ENCODE measurements around the gene SEC23B. TPM values are rescaled to one million over a fixed set of nuclear protein-coding genes. Genes with fewer than 3 reads are reported as not detected.

Gene SEC23B
- total and polyA plus RNA-seq, 2 donors (not counting 3 experiments of a cell fraction or from before 2014, with no cell fraction given), result 38.0 to 44.0 TPM

GRCh38 chr20:18585134-18585533 is 77.4 kb downstream of the SEC23B start:
- Histone ChIP-seq H3K27me3 (ENCODE audit: control insufficient read depth in 2 of 2, insufficient read depth in 2 of 2, low read length in 2 of 2) (peaks cover 4 to 7% of the 10 kb centered on the region in 2 experiments), H3K4me1 (ENCODE audit: control insufficient read depth, extremely low read depth, insufficient read depth, low read length) (peaks cover 9% of the 10 kb centered on the region), H4K20me1 (replicated peaks; ENCODE audit: control insufficient read depth, extremely low read depth, insufficient read depth, low read length) (no peaks in the 10 kb centered on the region), H3K9me3 (replicated peaks; ENCODE audit: control insufficient read depth, insufficient read depth, low read length) (no peaks in the 10 kb centered on the region), H3K36me3 (ENCODE audit: control insufficient read depth in 2 of 2, extremely low read depth in 1 of 2, insufficient read depth in 2 of 2, low read length in 2 of 2) (no peaks in the 10 kb centered on the region), H3K9me1 (replicated peaks; ENCODE audit: control insufficient read depth, extremely low read depth, insufficient read depth, low read length) (no peaks in the 10 kb centered on the region), H3K9ac (replicated peaks; ENCODE audit: extremely low read depth, insufficient read depth, low read length) (no peak overlapping the region), H3K4me2 (ENCODE audit: insufficient read depth, low read length) (no peak overlapping the region), H3K79me2 (ENCODE audit: control insufficient read depth, insufficient read depth, low read length) (peaks cover 3% of the 10 kb centered on the region), H3K27ac (ENCODE audit: insufficient read depth, low read depth, low read length) (no peak overlapping the region), H2AFZ (ENCODE audit: low read depth, low read length) (no peak overlapping the region), H3K4me3 (replicated peaks in 1 of 3; ENCODE audit: insufficient read depth in 1 of 3, low read depth in 1 of 3, low read length in 3 of 3) (no peak overlapping the region)
- TF ChIP-seq GATA2 (IDR thresholded peaks at IDR 0.05; ENCODE audit: insufficient read depth, insufficient read length, low read depth, low read length) (no peak), MYC (IDR thresholded peaks at IDR 0.05; ENCODE audit: low read depth, low read length) (no peak), POLR2A (IDR thresholded peaks at IDR 0.05; ENCODE audit: low read depth, low read length) (no peak), JUN (IDR thresholded peaks at IDR 0.05; ENCODE audit: borderline replicate concordance, insufficient read depth, insufficient read length, low read depth) (no peak), EZH2 (IDR thresholded peaks at IDR 0.05; ENCODE audit: borderline replicate concordance, low read depth, low read length, severe bottlenecking) (no peak), POLR2AphosphoS5 (IDR thresholded peaks at IDR 0.05; ENCODE audit: insufficient read depth, low read depth, low read length) (no peak), FOS (IDR thresholded peaks at IDR 0.05; ENCODE audit: borderline replicate concordance, insufficient read depth, low read length) (no peak)
- TF ChIP-seq, protein P1, sequence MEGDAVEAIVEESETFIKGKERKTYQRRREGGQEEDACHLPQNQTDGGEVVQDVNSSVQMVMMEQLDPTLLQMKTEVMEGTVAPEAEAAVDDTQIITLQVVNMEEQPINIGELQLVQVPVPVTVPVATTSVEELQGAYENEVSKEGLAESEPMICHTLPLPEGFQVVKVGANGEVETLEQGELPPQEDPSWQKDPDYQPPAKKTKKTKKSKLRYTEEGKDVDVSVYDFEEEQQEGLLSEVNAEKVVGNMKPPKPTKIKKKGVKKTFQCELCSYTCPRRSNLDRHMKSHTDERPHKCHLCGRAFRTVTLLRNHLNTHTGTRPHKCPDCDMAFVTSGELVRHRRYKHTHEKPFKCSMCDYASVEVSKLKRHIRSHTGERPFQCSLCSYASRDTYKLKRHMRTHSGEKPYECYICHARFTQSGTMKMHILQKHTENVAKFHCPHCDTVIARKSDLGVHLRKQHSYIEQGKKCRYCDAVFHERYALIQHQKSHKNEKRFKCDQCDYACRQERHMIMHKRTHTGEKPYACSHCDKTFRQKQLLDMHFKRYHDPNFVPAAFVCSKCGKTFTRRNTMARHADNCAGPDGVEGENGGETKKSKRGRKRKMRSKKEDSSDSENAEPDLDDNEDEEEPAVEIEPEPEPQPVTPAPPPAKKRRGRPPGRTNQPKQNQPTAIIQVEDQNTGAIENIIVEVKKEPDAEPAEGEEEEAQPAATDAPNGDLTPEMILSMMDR (IDR thresholded peaks at IDR 0.05; ENCODE audit: extremely low read depth in 1 of 2, insufficient read depth in 1 of 2, low read depth in 1 of 2, low read length in 2 of 2), result no peak
- TF ChIP-seq, protein P2, sequence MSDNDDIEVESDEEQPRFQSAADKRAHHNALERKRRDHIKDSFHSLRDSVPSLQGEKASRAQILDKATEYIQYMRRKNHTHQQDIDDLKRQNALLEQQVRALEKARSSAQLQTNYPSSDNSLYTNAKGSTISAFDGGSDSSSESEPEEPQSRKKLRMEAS (IDR thresholded peaks at IDR 0.05; ENCODE audit: insufficient read depth, insufficient read length), result no peak
- FAIRE-seq (no peak), DNase-seq (ENCODE audit: low read depth, low spot score) (no peak)
- intact Hi-C loops (cut with micrococcal nuclease) (loop anchor here (5.0 kb wide), 2 partner anchors 298 to 448 kb away; partner anchors contain the start of genes KAT14, PET117 and ZNF133), dilution Hi-C loops (cut with MboI; ENCODE audit: extremely low pct_ligation_motif_present, low sequenced_read_pairs) (no loop called here)
- CTCF ChIA-PET, result interaction anchor here (0.9 kb wide), 1 partner anchor 9 kb away, joined by 3 read pairs; no protein-coding TSS in a partner anchor
- BruUV-seq (replicated peaks), result no TSS peak
- POLR2A ChIA-PET, result no interaction called here

Data from endothelial cell of umbilical vein (primary cell).